Activated CD4-positive, alpha-beta T cell treated with anti-CD3 and anti-CD28 coated beads for 1 hour (primary cell): ENCODE results near the gene TUBB4A.
A peak's percentile ranks its signal among the peaks of the same experiment; 100 is the strongest.
"Not testable (repeated sequence)": the region's sequence is repeated elsewhere in the genome, so short reads cannot be mapped to it uniquely, and the experiment has no call there.

Source experiments
- DNase-seq: peaks from one replicate; pipeline ENCODE4 v3.0.0-alpha.2; 2020

TUBB4A gene

GRCh38 chr19:6522712-6523111 lies 20.6 kb upstream of the TUBB4A start:
- no peak for DNase-seq

DNA sequence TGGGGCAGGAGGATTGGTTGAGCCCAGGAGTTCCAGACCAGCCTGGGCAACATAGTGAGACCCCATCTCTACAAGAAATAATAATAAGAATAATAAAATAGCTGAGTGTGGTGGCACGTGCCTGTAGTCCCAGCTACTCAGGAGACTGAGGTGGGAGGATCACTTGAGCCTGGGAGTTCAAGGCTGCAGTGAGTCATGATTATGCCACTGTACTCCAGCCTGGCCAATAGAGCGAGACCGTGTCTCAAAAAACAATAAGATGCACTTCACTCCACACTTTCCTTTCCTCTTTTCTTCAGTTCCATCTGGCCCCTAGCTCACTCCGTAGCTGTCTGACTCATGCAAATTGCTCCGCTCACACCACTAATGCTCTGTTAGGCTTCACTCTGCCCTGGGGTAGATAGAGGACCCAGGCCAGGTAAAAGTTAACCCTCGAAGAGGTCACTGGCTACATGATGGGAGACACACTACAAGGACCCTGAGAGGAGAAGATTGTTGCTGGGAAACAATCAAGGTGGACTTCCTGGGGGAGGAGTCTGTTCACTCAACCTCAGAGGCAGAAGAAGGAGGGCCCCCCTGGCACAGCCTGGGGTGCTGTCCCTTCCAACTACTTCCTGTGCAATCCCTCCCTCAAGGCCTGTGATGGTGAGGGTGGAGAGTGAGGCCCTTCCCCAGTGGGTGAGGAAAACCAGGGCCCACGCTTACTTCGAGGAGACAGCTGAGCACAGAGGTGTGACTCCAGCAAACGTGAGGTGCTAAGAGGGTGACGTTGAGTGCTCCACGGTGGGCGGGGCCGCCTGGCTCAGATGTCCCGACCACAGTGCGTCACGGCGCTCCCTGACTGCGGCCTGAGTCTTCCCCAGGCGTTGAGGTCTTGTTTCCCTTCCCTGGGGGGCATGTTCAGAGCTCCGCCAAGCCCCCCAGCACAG lies 19.9 kb upstream of the TUBB4A start:
- DNase-seq, result peak; percentile 29

GRCh38 chr19:6519289-6519688 lies 17.2 kb upstream of the TUBB4A start:
- DNase-seq, result no peak

GRCh38 chr19:6518145-6518911 lies 16.2 kb upstream of the TUBB4A start:
- DNase-seq, result no peak

GRCh38 chr19:6516659-6517291 lies 14.7 kb upstream of the TUBB4A start:
- peak; percentile 85 for DNase-seq

DNA sequence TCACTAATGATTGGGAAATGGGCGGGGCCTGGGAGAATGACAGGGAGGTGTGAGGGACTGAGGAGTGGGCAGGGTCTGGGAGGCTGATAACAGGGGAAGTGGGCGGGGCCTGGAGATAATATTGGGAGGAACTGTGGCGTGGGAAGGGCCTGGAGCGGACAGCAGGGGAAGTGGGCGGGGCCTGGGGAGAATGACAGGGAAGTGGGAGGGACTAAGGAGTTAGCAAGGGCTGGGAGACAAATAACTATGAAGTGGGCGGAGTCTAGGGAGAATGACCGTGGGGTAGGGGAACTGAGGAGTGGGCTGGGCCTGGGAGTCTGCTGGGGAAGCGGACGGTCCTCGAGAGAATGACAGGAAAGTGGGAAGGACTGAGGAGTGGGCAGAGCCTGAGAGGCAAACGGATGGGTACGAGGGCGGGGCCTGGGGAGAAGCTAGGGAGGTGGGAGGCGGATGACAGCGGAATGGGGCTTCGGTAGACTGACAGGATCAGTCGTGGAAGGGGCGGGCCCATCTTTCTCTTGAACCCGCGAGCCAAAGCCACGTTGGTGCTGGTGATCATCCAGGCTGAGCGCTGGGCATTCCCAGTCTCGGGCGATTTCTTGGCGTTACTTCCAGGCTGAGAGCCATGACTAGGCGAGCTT lies 14.0 kb upstream of the TUBB4A start:
- peak; percentile 43 for DNase-seq

GRCh38 chr19:6514926-6515544 lies 12.9 kb upstream of the TUBB4A start:
- DNase-seq, result no peak

DNA sequence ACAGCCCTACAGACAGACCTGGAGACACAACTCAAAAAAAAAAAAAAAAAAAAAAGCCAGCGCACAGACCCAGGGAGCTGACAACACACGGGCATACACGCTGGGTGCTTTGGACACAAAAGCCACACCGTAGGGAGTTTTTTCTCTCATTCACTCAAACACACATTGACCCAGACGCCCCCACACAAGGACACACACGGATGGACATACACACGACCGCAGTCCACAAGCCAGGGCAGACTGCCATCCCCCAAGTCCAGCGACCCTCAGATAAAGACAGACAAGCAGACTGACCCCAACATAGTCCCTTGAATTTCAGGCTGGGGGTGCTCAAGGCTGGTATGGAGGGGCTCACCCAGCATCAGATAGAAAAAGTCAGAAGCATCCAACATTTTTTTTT lies 12.0 kb upstream of the TUBB4A start:
- DNase-seq, result no peak

DNA sequence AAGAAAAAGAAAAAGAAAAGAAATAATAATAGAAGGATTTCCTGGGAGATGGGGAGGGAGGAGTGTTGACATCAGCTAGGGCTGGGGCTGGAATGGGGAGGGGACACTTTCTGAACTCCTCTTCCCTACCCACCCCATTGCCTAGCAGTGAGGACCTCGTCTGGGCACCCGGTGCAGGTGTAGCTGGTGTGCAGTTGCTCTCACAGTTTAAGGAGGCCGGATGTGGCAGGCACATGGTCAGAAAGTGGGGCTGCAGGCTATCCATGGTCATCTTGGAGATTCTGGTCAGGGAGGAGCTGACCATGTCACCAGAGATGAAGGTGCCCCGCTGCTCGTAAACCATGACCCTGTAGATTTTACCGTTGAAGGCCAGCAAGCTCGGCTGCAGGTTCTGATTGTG lies 8.5 kb upstream of the TUBB4A start:
- DNase-seq, result no peak

GRCh38 chr19:6509118-6509971 lies 7.2 kb upstream of the TUBB4A start:
- no peak for DNase-seq

DNA sequence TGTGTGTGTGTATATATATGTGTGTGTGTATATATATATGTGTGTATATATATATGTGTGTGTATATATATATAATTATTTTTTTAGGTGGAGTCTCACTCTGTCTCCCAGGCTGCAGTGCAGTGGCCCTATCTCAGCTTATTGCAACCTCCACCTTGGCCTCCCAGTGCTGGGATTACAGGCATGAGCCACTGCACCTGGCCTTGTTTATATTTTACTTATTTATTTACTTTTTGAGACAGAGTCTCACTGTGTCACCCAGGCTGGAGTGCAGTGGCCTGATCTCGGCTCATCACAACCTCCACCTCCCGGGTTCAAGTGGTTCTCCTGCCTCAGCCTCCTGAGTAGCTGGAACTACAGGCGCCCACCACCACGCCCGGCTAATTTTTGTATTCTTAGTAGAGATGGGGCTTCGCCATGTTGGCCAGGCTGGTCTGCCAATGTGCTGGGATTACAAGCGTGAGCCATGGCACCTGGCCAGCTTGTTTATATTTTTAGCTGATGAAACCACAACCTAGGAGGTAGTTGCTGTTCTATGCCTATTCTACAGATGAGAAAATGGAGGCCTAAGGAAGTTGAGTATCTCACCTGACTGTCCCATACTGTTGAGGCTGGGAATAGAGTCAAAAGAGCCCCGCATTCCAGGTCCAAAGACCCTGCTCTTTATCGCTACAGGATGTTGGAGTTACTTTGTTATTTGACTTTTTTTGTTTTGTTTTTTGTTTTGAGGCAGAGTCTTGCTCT lies 6.1 kb upstream of the TUBB4A start:
- not testable (repeated sequence) for DNase-seq

DNA sequence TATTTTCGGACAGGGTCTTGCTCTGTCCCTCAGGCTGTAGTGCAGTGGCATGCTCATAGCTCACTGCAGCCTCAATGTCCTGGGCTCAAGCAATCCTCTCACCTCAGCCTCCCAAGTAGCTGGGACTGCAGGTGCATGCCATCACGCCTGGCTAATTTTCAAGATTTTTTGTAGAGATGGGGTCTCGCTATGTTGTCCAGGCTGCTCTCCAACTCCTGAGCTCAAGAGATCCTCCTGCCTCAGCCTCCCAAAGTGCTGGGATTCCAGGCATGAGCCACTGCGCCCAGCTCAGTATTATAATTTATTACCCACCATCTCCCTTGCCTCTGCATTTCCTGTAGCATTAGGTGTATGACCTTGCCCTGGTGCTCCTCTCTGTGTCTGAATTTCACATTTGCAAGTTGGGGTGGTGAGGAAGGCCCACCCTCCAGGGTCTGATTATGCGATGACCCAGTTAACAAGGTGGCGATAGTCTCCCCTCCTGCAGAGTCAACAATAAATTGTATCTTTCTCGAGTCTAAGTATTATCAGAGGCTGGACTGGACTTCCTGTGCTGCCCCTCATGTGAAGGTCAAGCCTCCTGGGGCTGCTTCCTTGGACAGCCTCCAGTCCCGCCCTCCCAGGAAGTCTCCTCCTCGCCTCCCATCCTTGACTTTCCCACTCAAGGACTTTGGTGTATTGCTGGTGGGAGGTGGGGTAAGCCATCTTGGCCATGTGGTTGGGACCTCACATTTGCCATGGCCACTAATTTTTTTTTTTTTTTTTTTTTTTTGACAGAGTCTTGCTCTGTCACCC lies 1.5 kb upstream of the TUBB4A start:
- no peak for DNase-seq

DNA sequence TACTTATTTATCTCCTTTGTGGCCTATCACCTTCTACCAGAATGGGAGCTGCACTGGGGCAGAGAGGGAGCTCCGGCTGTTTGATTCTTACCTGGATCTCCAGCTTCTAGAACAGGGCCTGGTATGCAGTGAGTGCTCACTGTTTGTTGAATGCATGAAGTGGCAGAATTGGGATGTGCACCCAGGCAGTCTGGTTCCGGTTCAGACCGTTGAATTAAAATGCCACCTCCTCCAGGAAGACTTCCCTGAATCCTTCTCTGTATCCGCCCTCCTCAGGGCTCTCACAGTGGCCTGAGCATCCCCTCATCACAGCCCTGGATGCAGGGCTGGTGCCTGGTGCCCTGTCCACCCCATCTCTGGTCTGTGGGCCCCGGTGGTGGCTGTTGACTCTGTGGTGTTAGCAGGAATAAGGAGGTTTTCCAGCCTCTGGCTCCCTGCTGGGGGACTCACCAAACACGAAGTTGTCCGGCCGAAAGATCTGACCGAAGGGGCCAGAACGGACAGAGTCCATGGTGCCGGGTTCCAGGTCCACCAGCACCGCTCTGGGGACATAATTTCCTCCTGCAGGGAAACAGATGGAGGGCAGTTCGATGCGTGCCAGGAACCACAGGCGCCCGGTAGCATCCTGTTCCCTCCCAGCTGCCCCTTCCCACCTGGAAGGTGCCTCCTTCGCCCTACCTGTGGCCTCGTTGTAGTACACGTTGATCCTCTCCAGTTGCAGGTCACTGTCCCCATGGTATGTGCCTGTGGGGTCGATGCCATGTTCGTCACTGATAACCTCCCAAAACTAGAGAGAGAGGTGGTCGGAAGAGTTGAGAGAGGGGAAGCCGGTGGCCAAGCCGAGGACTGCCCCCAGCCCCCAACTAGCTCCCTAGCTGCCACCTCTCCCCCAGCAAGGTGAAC lies 1.0 kb downstream of the TUBB4A start:
- DNase-seq, result no peak

DNA sequence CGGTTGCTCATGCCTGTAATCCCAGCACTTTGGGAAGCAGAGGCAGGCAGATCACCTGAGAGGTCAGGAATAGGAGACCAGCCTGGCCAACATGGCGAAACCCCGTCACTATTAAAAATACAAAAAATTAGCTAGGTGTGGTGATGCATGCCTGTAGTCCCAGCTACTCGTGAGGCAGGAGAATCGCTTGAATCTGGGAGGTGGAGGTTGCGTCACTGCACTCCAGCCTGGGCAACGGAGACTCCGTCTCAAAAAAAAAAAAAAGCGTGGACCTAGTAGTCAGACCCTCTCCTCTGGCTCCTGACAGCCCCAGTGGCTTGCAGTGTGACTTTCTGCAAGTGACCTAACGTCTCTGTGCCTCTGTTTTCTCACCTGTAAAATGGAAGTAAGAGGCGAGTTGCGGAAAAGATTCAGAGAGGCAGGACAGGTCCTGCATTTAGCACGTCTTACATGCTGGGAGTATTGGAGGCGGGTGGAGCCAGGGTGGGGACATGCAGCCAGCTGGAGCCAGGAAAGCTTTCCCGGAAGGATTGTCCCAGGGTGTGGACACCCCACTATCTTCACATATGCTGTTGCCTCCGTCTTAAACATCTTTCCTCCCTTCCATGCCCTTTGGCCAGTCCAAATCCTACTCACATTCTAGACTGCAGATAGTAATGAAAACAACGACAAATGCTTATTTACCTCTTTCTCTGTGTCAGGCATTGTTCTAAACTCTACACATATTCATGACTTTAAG lies 2.9 kb downstream of the TUBB4A start:
- DNase-seq, result no peak

GRCh38 chr19:6498294-6499036 lies 3.6 kb downstream of the TUBB4A start:
- no peak for DNase-seq

- DNase-seq, result no peak
Observed at GRCh38 chr19:6495947-6496346, 6.2 kb downstream of the TUBB4A start.

DNA sequence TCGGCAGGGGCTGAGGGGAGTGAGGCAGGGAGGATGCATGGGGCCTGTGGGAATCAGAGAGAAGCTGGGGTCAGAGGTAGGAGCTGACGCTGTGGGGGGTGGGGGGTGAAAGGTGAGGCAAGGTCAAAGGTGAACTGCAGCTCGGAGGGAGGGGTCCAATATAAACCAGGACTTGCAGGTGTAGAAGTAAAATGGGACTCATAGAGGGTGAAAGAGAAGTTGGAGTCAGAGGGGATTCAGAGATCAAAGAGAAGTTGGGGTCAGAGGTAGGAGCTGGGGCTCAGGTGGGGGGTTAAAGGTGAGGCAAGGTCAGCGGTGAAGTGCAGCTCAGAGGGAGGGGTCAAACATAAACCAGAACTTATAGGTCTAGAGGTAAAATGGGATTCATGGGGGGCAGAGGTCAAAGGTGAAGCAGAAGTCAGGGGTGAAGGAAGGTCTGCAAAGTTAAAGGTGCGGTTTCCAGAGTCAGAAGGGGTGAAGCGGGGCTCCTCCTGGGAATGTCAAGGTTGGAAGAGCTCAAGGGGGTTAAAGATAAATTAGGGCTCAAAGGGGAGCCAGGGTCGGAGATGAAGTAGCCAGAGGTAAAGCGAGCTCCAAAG lies 7.6 kb downstream of the TUBB4A start:
- no peak for DNase-seq
